OCI-LY1 (cell line): ENCODE results near the gene AQP11.

Source experiments
- H2AFZ ChIP-seq: fragments of 200-600 bp; sonication (generic), shearing (Covaris generic); 2 replicates; pipeline ENCODE4 v1.6.0; 2014; ENCODE audit warnings: antibody characterized with exemption, mild to moderate bottlenecking, low read length
- H3F3A ChIP-seq: fragments of 200-600 bp; sonication (generic), shearing (Covaris generic); 2 replicates; pipeline ENCODE4 v1.6.0; 2014; ENCODE audit warnings: mild to moderate bottlenecking, antibody characterized with exemption, low read length, moderate library complexity; ENCODE audit not compliant: insufficient read depth
- H3K27ac ChIP-seq: fragments of 200-600 bp; sonication (generic); 2 replicates; pipeline ENCODE4 v1.5.1; 2014; ENCODE audit warnings: low read length, mixed run types, mild to moderate bottlenecking, low read depth; ENCODE audit not compliant: poor library complexity, severe bottlenecking
- H3K27me3 ChIP-seq: fragments of 200-600 bp; sonication (generic); 2 replicates; pipeline ENCODE4 v1.6.0; 2014; ENCODE audit warnings: antibody characterized with exemption, mild to moderate bottlenecking, low read length, moderate library complexity; ENCODE audit not compliant: insufficient read depth
- H3K36me3 ChIP-seq: fragments of 200-600 bp; sonication (generic); 2 replicates; pipeline ENCODE4 v1.6.1; 2014; ENCODE audit warnings: mild to moderate bottlenecking, antibody characterized with exemption, low read length, moderate library complexity, mixed read lengths; ENCODE audit not compliant: insufficient read depth
- H3K4me1 ChIP-seq: fragments of 200-600 bp; sonication (generic); 2 replicates; pipeline ENCODE4 v1.5.1; 2014; ENCODE audit warnings: mild to moderate bottlenecking, low read length, moderate library complexity; ENCODE audit not compliant: insufficient read depth, severe bottlenecking
- H3K4me2 ChIP-seq: fragments of 200-600 bp; sonication (generic), shearing (Covaris generic); 2 replicates; pipeline ENCODE4 v1.6.1; 2014; ENCODE audit warnings: low read length
- H3K4me3 ChIP-seq: fragments of 200-600 bp; sonication (generic); 2 replicates; pipeline ENCODE4 v1.5.1; 2014; ENCODE audit warnings: low read length, low read depth, mild to moderate bottlenecking, mixed read lengths; ENCODE audit not compliant: poor library complexity, severe bottlenecking
- H3K79me2 ChIP-seq: fragments of 200-600 bp; shearing (Covaris generic); 2 replicates; pipeline ENCODE4 v1.6.1; 2016; ENCODE audit warnings: mixed run types, low read length, mixed read lengths; ENCODE audit not compliant: insufficient read depth
- H3K9ac ChIP-seq: fragments of 200-600 bp; sonication (generic), shearing (Covaris generic); 2 replicates; pipeline ENCODE4 v1.6.1; 2014; ENCODE audit warnings: mild to moderate bottlenecking, low read length, mixed read lengths
- H3K9me2 ChIP-seq: fragments of 200-600 bp; sonication (generic), shearing (Covaris generic); 2 replicates; pipeline ENCODE4 v1.6.1; 2014; ENCODE audit warnings: low read depth, mild to moderate bottlenecking, low read length, mixed read lengths
- H3K9me3 ChIP-seq: fragments of 200-600 bp; shearing (Covaris generic); 2 replicates; pipeline ENCODE4 v1.6.1; 2014; ENCODE audit warnings: low read length, mixed read lengths
- H4K20me1 ChIP-seq: fragments of 200-600 bp; sonication (generic), shearing (Covaris generic); 2 replicates; pipeline ENCODE4 v1.6.0; 2016; ENCODE audit warnings: mild to moderate bottlenecking, low read length; ENCODE audit not compliant: insufficient read depth
- EZH2 ChIP-seq: fragments of 200-600 bp; sonication (generic), shearing (Covaris generic); IDR thresholded peaks from 2 replicates; pipeline ENCODE4 v1.8.0; 2017; ENCODE audit warnings: borderline replicate concordance, mixed run types, mild to moderate bottlenecking, antibody characterized with exemption, low read length, moderate library complexity, mixed read lengths
- TF ChIP-seq, protein P1 (sequence below): fragments of 200-600 bp; sonication (generic), shearing (Covaris generic); IDR thresholded peaks from 2 replicates; pipeline ENCODE4 v1.5.1; 2017; ENCODE audit warnings: mild to moderate bottlenecking, antibody characterized with exemption, low read length, moderate library complexity, mixed read lengths

AQP11 gene

DNA sequence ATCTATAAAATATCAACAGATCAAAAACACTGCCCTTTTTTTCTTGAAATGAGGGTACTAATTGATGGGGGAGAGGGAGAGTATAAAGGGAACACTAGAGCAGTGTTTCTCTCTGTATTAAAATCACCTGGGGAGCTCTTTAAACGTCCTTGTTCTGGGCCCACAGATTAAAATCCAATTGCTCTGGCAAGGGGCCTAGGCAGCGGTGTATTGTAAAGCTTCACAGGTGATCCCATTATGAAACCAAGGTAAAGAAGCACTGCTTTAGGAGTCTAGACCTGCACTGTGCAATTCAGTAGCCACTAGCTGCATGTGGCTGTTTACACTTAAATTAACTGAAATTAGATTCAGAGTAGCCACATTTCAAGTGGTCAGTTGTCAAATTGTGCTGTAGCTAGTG, 3.0 kb downstream of the AQP11 start:
- no peaks in the 10 kb centered on the region for H3K36me3 ChIP-seq
- H3F3A ChIP-seq, result peaks cover 3% of the 10 kb centered on the region; the same call in 1 of the 2 replicates
- H3K9me3 ChIP-seq, result no peaks in the 10 kb centered on the region

DNA sequence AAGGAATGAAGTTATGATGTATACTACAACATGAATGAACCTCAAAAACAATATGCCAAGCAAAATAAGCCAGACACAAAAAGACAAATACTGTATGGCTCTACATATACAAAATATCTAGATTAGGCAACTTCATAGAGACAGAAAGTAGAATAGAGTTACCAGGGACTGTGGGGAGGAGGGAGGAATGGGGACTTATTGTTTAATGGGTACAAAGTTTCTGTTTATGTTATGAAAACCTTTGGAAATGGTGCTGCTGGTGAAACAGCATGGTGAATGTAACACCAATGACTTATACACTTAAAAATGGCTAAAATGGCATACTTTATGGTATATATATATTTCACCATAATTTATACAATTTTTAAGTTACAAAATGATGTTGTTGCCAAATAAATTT, 4.1 kb downstream of the AQP11 start:
- H3K4me1 ChIP-seq, result peaks cover 14% of the 10 kb centered on the region
- no peak overlapping the region for H3K4me2 ChIP-seq
- H3K9ac ChIP-seq, result no peak overlapping the region
- no peaks in the 10 kb centered on the region for H3K27me3 ChIP-seq
- no peaks in the 10 kb centered on the region for H3K36me3 ChIP-seq
- no peaks in the 10 kb centered on the region for H3K9me2 ChIP-seq
- no peak overlapping the region for H2AFZ ChIP-seq
- no peak overlapping the region for H3K27ac ChIP-seq
- H3F3A ChIP-seq, result peaks cover 3% of the 10 kb centered on the region; the same call in 1 of the 2 replicates
- TF ChIP-seq EZH2, result no peak
- TF ChIP-seq, protein P1, sequence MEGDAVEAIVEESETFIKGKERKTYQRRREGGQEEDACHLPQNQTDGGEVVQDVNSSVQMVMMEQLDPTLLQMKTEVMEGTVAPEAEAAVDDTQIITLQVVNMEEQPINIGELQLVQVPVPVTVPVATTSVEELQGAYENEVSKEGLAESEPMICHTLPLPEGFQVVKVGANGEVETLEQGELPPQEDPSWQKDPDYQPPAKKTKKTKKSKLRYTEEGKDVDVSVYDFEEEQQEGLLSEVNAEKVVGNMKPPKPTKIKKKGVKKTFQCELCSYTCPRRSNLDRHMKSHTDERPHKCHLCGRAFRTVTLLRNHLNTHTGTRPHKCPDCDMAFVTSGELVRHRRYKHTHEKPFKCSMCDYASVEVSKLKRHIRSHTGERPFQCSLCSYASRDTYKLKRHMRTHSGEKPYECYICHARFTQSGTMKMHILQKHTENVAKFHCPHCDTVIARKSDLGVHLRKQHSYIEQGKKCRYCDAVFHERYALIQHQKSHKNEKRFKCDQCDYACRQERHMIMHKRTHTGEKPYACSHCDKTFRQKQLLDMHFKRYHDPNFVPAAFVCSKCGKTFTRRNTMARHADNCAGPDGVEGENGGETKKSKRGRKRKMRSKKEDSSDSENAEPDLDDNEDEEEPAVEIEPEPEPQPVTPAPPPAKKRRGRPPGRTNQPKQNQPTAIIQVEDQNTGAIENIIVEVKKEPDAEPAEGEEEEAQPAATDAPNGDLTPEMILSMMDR, result no peak
- no peak overlapping the region for H3K4me3 ChIP-seq
- H4K20me1 ChIP-seq, result no peaks in the 10 kb centered on the region
- H3K9me3 ChIP-seq, result no peaks in the 10 kb centered on the region
- no peaks in the 10 kb centered on the region for H3K79me2 ChIP-seq

More for the DNA sequence above, 3.0 kb downstream of the AQP11 start:
- no peak overlapping the region for H2AFZ ChIP-seq
- H3K27ac ChIP-seq, result no peak overlapping the region
- H3K4me2 ChIP-seq, result no peak overlapping the region
- no peak overlapping the region for H3K4me3 ChIP-seq
- no peaks in the 10 kb centered on the region for H3K27me3 ChIP-seq
- no peaks in the 10 kb centered on the region for H4K20me1 ChIP-seq
- TF ChIP-seq EZH2, result no peak
- TF ChIP-seq, protein P1, result no peak
- no peaks in the 10 kb centered on the region for H3K79me2 ChIP-seq
- no peaks in the 10 kb centered on the region for H3K9me2 ChIP-seq
- H3K4me1 ChIP-seq, result peaks cover 16% of the 10 kb centered on the region
- no peak overlapping the region for H3K9ac ChIP-seq

DNA sequence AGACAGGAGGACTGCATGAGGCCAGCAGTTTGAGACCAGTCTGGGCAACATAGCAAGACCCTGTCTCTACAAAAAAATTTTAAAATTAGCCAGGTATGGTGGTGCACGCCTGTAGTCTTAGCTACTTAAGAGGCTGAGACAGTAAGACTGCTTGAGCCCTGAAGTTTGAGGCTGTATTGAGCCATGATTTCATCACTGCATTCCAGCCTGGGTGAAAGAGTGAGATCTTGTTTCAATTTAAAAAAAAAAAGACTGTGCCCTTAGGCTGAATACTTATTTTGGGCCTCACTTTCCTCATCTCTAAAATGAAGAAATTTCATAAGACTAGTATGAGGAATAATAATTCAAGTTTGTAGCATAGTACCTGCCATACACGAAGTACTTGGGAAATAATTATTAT, 6.9 kb downstream of the AQP11 start:
- Histone ChIP-seq H3K79me2 (no peaks in the 10 kb centered on the region), H4K20me1 (no peaks in the 10 kb centered on the region), H3K4me3 (no peak overlapping the region), H3K27ac (no peak overlapping the region), H3K4me1 (no peaks in the 10 kb centered on the region), H3K36me3 (no peaks in the 10 kb centered on the region), H3K9me3 (no peaks in the 10 kb centered on the region), H3K4me2 (no peak overlapping the region), H2AFZ (no peak overlapping the region), H3K9ac (no peak overlapping the region), H3K9me2 (no peaks in the 10 kb centered on the region), H3F3A (peaks cover 3% of the 10 kb centered on the region; the same call in 1 of the 2 replicates), H3K27me3 (no peaks in the 10 kb centered on the region)
- no peak for TF ChIP-seq EZH2

DNA sequence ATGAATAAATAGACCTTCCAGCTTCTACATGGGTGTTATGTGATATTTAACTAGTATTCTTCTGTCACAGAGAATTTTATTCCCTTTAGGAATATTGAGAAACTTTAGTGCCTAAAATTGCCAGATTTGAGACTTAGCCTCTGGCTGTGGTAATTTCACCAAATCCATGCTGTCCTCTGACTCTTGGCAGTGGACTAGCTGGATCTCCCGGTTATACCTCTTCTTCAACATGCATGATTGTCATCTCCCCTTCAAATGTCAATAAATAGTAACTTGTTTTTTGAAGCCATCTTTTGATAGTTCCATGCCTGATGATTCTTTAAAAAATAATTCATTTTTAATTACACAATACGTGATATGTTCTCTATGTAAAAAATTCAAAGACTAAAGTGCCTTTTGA, 8.4 kb downstream of the AQP11 start:
- Histone ChIP-seq H3K27ac (no peak overlapping the region), H2AFZ (no peak overlapping the region), H3K9me3 (no peaks in the 10 kb centered on the region), H3K4me2 (no peak overlapping the region), H3K9me2 (no peaks in the 10 kb centered on the region), H3K27me3 (no peaks in the 10 kb centered on the region), H3K4me1 (no peaks in the 10 kb centered on the region), H3K36me3 (peaks cover 8% of the 10 kb centered on the region; the same call in 1 of the 2 replicates), H3F3A (no peaks in the 10 kb centered on the region), H4K20me1 (no peaks in the 10 kb centered on the region), H3K79me2 (no peaks in the 10 kb centered on the region), H3K4me3 (no peak overlapping the region), H3K9ac (no peak overlapping the region)
- TF ChIP-seq EZH2, result no peak
- TF ChIP-seq, protein P1, result no peak
